ENCODE measurements around the gene C2orf42.
"Not testable (repeated sequence)": the region's sequence is repeated elsewhere in the genome, so short reads cannot be mapped to it uniquely, and the experiment has no call there.

GRCh38 chr2:70169654-70170245 is 21.1 kb downstream of the C2orf42 start:
- TF ChIP-seq CTCF (IDR thresholded peaks at IDR 0.05; ENCODE audit: low read depth, low read length, poor library complexity, severe bottlenecking); EZH2phosphoT487 (IDR thresholded peaks at IDR 0.05; ENCODE audit: borderline replicate concordance, low read length): not testable (repeated sequence)

Measured in DOHH2 (cell line).